ENCODE measurements around the gene CDH23. TPM values are rescaled to one million over a fixed set of nuclear protein-coding genes. Genes with fewer than 3 reads are reported as not detected.

Gene CDH23
- total and polyA plus RNA-seq, 2 donors (not counting 1 experiment from before 2014, with no cell fraction given), result 0.37 to 0.89 TPM

GRCh38 chr10:71472912-71473311 is 76.2 kb downstream of the CDH23 start:
- H3K4me1 ChIP-seq (ENCODE audit: control insufficient read depth in 2 of 2, insufficient read depth in 2 of 2, low read length in 2 of 2), result peaks cover 23 to 25% of the 10 kb centered on the region in 2 donors
- no peak overlapping the region for H3K4me2 ChIP-seq (replicated peaks; ENCODE audit: low read depth, low read length, poor library complexity, severe bottlenecking)
- POLR2A ChIA-PET, result no interaction called here
- H3K9me3 ChIP-seq (ENCODE audit: control extremely low read depth in 1 of 3, control insufficient read depth in 2 of 3, insufficient read depth in 1 of 3, low read length in 2 of 3), result peaks cover 0 to 12% (median 0%) of the 10 kb centered on the region in 3 donors
- H3K27ac ChIP-seq (ENCODE audit: low read length in 2 of 2), result no peak overlapping the region
- CTCF ChIA-PET, result no interaction called here
- Mint-ChIP-seq H3K27me3 (peaks cover 7% of the 10 kb centered on the region), H3K9me3 (ENCODE audit: insufficient read depth) (no peaks in the 10 kb centered on the region), H3K4me3 (no peak overlapping the region), H3K27ac (no peak overlapping the region), H3K4me1 (peaks cover 25% of the 10 kb centered on the region)
- intact Hi-C loops (cut with micrococcal nuclease), result no loop called here
- TF ChIP-seq EZH2 (IDR thresholded peaks at IDR 0.05; ENCODE audit: borderline replicate concordance, insufficient read depth, low read depth, low read length, poor library complexity, severe bottlenecking), result no peak
- no peak for TF ChIP-seq CTCF (IDR thresholded peaks at IDR 0.05)
- H4K20me1 ChIP-seq (ENCODE audit: control insufficient read depth, insufficient read depth, low read length, poor library complexity, severe bottlenecking), result no peaks in the 10 kb centered on the region
- WGBS (ENCODE audit: insufficient coverage), result 71% methylated on average over 3 of the region's 4 CpGs
- ATAC-seq (ENCODE audit: low read depth), result no peak
- H3K27me3 ChIP-seq (replicated peaks in 1 of 4; ENCODE audit: control extremely low read depth in 1 of 4, control insufficient read depth in 3 of 4, insufficient read depth in 4 of 4, low read length in 3 of 4), result no peaks in the 10 kb centered on the region
- no peaks in the 10 kb centered on the region for H3K36me3 ChIP-seq (replicated peaks in 1 of 2; ENCODE audit: control extremely low read depth in 1 of 2, control insufficient read depth in 1 of 2, extremely low read depth in 1 of 2, insufficient read depth in 2 of 2, low read length in 1 of 2)
- no peak overlapping the region for H2AFZ ChIP-seq (ENCODE audit: insufficient read depth, low read depth, low read length, poor library complexity, severe bottlenecking)
- no peak overlapping the region for H3K4me3 ChIP-seq (ENCODE audit: control extremely low read depth in 1 of 5, extremely low read depth in 1 of 5, insufficient read depth in 1 of 5, low read depth in 2 of 5, low read length in 4 of 5)
- no peak overlapping the region for H3K9ac ChIP-seq (ENCODE audit: low read length)
- H3K79me2 ChIP-seq (ENCODE audit: control insufficient read depth, insufficient read depth, low read length), result no peaks in the 10 kb centered on the region
- no peak for DNase-seq

- Mint-ChIP-seq H3K27me3 (peaks cover 7% of the 10 kb centered on the region), H3K27ac (no peak overlapping the region), H3K4me1 (peaks cover 25% of the 10 kb centered on the region), H3K4me3 (no peak overlapping the region), H3K9me3 (ENCODE audit: insufficient read depth) (no peaks in the 10 kb centered on the region)
- TF ChIP-seq CTCF (IDR thresholded peaks at IDR 0.05), result no peak
- no peak for TF ChIP-seq EZH2 (IDR thresholded peaks at IDR 0.05; ENCODE audit: borderline replicate concordance, insufficient read depth, low read depth, low read length, poor library complexity, severe bottlenecking)
- 92% methylated on average over 10 of the region's 11 CpGs for WGBS (ENCODE audit: insufficient coverage)
- ChIA-PET POLR2A (no interaction called here), CTCF (no interaction called here)
- Histone ChIP-seq H4K20me1 (ENCODE audit: control insufficient read depth, insufficient read depth, low read length, poor library complexity, severe bottlenecking) (no peaks in the 10 kb centered on the region), H3K9ac (ENCODE audit: low read length) (no peak overlapping the region), H2AFZ (ENCODE audit: insufficient read depth, low read depth, low read length, poor library complexity, severe bottlenecking) (no peak overlapping the region), H3K4me1 (ENCODE audit: control insufficient read depth in 2 of 2, insufficient read depth in 2 of 2, low read length in 2 of 2) (peaks cover 23 to 25% of the 10 kb centered on the region in 2 donors), H3K4me3 (ENCODE audit: control extremely low read depth in 1 of 5, extremely low read depth in 1 of 5, insufficient read depth in 1 of 5, low read depth in 2 of 5, low read length in 4 of 5) (no peak overlapping the region), H3K27ac (ENCODE audit: low read length in 2 of 2) (no peak overlapping the region), H3K27me3 (replicated peaks in 1 of 4; ENCODE audit: control extremely low read depth in 1 of 4, control insufficient read depth in 3 of 4, insufficient read depth in 4 of 4, low read length in 3 of 4) (no peaks in the 10 kb centered on the region), H3K79me2 (ENCODE audit: control insufficient read depth, insufficient read depth, low read length) (no peaks in the 10 kb centered on the region), H3K36me3 (replicated peaks in 1 of 2; ENCODE audit: control extremely low read depth in 1 of 2, control insufficient read depth in 1 of 2, extremely low read depth in 1 of 2, insufficient read depth in 2 of 2, low read length in 1 of 2) (no peaks in the 10 kb centered on the region), H3K4me2 (replicated peaks; ENCODE audit: low read depth, low read length, poor library complexity, severe bottlenecking) (peak overlapping the region; percentile 73), H3K9me3 (ENCODE audit: control extremely low read depth in 1 of 3, control insufficient read depth in 2 of 3, insufficient read depth in 1 of 3, low read length in 2 of 3) (peaks cover 0 to 12% (median 0%) of the 10 kb centered on the region in 3 donors)
- intact Hi-C loops (cut with micrococcal nuclease), result no loop called here
- DNase-seq (no peak), ATAC-seq (ENCODE audit: low read depth) (no peak)
Observed at GRCh38 chr10:71473671-71474599, 77.2 kb downstream of the CDH23 start.
